ENCODE results near the gene FTCD. TPM values are rescaled to one million over a fixed set of nuclear protein-coding genes. Genes with fewer than 3 reads are reported as not detected.

FTCD gene
- total RNA-seq, 1 donor from 2014 or later = 0.33 TPM

GRCh38 chr21:46100426-46100825 lies 55.0 kb downstream of the FTCD start:
- no peak for DNase-seq (ENCODE audit: low read depth)
- TF ChIP-seq CTCF (IDR thresholded peaks at IDR 0.05; ENCODE audit: insufficient read depth, low read length, poor library complexity, severe bottlenecking) = no peak
- no peak overlapping the region for H3K4me3 ChIP-seq (ENCODE audit: low read depth, low read length)

GRCh38 chr21:46100020-46100419 lies 55.4 kb downstream of the FTCD start:
- Histone ChIP-seq H3K36me3 (ENCODE audit: control insufficient read depth, insufficient read depth, low read length) (no peaks in the 10 kb centered on the region), H3K27me3 (ENCODE audit: control insufficient read depth, insufficient read depth, low read length) (peaks cover 9% of the 10 kb centered on the region), H3K4me3 (ENCODE audit: low read depth, low read length) (no peak overlapping the region)
- no peak for TF ChIP-seq CTCF (IDR thresholded peaks at IDR 0.05; ENCODE audit: insufficient read depth, low read length, poor library complexity, severe bottlenecking)
- DNase-seq (ENCODE audit: low read depth) = no peak

More at GRCh38 chr21:46100426-46100825, 55.0 kb downstream of the FTCD start:
- H3K27me3 ChIP-seq (ENCODE audit: control insufficient read depth, insufficient read depth, low read length) = peaks cover 9% of the 10 kb centered on the region
- H3K36me3 ChIP-seq (ENCODE audit: control insufficient read depth, insufficient read depth, low read length) = no peaks in the 10 kb centered on the region

GRCh38 chr21:46099476-46099875 lies 55.9 kb downstream of the FTCD start:
- no peak for DNase-seq (ENCODE audit: low read depth)
- peaks cover 9% of the 10 kb centered on the region for H3K27me3 ChIP-seq (ENCODE audit: control insufficient read depth, insufficient read depth, low read length)
- H3K4me3 ChIP-seq (ENCODE audit: low read depth, low read length) = peak overlapping the region; percentile 17

GRCh38 chr21:46098303-46099141 lies 56.9 kb downstream of the FTCD start:
- no peak for DNase-seq (ENCODE audit: low read depth)
- Histone ChIP-seq H3K4me3 (ENCODE audit: low read depth, low read length) (peak overlapping the region; percentile 58), H3K27me3 (ENCODE audit: control insufficient read depth, insufficient read depth, low read length) (peaks cover 9% of the 10 kb centered on the region)

More at GRCh38 chr21:46099476-46099875, 55.9 kb downstream of the FTCD start:
- no peak for TF ChIP-seq CTCF (IDR thresholded peaks at IDR 0.05; ENCODE audit: insufficient read depth, low read length, poor library complexity, severe bottlenecking)
- H3K36me3 ChIP-seq (ENCODE audit: control insufficient read depth, insufficient read depth, low read length) = no peaks in the 10 kb centered on the region

GRCh38 chr21:46097336-46098293 lies 57.8 kb downstream of the FTCD start, which contains the start of gene COL6A2:
TSS of gene COL6A2 (plus strand) at chr21:46098112.
- Histone ChIP-seq H3K36me3 (ENCODE audit: control insufficient read depth, insufficient read depth, low read length) (no peaks in the 10 kb centered on the region), H3K4me3 (ENCODE audit: low read depth, low read length) (peak within 1 kb of the TSS; percentile 58), H3K27me3 (ENCODE audit: control insufficient read depth, insufficient read depth, low read length) (peaks cover 9% of the 10 kb centered on the region)
- no peak for TF ChIP-seq CTCF (IDR thresholded peaks at IDR 0.05; ENCODE audit: insufficient read depth, low read length, poor library complexity, severe bottlenecking)
- no peak for DNase-seq (ENCODE audit: low read depth)

More at GRCh38 chr21:46098303-46099141, 56.9 kb downstream of the FTCD start:
- TF ChIP-seq CTCF (IDR thresholded peaks at IDR 0.05; ENCODE audit: insufficient read depth, low read length, poor library complexity, severe bottlenecking) = no peak
- no peaks in the 10 kb centered on the region for H3K36me3 ChIP-seq (ENCODE audit: control insufficient read depth, insufficient read depth, low read length)
